GM12875 (cell line): ENCODE results near the gene UBR4.

Source experiments
- H3K4me3 ChIP-seq: one replicate; pipeline ENCODE4 v1.5.1; 2011; ENCODE audit warnings: low read depth, low read length, control low read depth
- CTCF ChIP-seq: IDR thresholded peaks from 2 replicates; pipeline ENCODE4 v1.5.1; 2011; ENCODE audit warnings: low read depth, mild to moderate bottlenecking, control low read depth, inconsistent platforms, low read length, moderate library complexity, borderline replicate concordance; ENCODE audit not compliant: insufficient read depth

The UBR4 gene

DNA sequence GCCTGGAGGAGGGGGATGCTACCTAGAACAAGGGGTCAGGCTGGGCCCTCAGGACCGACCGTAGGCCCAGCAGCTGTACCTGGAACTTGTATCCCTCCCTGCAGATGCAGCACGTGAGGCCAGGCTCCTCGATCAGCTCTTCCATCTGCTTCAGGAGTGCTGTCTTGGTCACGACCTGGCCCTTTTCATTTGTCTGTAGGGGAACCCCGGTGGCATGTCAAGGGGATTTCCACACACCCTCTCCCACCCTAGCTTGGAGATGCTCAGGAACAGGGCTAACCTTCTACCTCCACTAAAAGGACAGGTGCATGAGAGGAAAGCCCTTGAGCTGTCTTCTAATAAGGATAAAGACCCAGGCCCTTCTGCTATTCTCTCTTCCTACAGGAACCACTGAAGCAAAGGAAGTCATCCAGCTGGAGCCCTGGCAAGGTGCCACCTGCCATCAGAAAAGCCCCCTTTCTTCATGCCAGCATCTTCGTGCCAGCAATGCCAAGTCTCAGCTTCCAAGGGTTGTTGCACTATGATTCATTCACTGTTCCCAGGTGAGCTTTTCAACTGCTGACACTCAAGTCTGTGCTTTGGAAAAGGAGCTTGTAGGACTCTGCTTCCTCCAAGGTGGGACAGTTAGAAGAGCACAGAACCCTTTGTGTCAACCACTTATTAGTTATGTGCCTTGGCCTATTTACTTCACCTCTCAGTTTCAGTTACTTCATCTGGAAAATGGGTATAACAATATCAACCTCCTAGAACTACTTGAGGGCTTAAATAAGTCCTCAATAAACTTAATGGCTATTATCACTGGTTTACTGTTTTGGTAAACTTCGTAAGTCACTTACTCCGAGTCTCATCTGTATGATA lies 122.1 kb downstream of the UBR4 start:
- TF ChIP-seq CTCF: no peak
- no peak overlapping the region for H3K4me3 ChIP-seq

GRCh38 chr1:19087017-19087736 lies 122.9 kb downstream of the UBR4 start:
- no peak for TF ChIP-seq CTCF
- H3K4me3 ChIP-seq: no peak overlapping the region

DNA sequence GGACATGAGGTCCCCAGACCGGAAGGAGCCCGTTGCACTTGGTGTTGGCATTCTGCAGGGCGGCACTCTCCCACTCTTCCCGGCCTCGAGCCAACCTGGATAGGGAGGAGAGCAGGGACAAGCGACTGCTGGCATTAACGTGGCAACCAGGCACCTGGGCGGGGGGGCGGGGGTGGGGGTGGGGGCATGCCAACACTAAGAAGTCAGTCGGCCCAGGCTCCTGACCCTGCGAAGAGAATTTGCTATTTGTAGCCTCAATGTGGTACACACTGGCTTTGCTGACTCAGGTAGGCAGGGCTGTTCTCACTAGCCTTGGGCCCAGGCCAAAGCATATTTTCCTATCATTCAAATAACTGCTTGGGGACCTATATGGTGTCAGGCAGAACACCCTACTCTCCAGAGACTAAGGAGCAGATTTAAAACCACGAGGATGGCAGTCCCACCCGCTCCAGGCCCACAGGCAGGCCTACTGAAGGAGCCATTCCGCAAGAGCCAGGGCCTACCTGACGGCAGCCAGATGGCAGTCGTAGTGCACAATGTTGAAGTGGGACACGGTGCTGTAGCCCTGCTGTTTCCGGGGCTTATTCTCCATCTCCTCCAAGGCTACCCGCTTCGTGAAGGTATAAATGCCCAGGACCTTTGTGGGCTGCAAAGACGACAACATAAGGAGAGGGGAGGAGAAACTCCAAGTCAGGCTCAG lies 123.7 kb downstream of the UBR4 start:
- TF ChIP-seq CTCF: no peak
- H3K4me3 ChIP-seq: no peak overlapping the region

DNA sequence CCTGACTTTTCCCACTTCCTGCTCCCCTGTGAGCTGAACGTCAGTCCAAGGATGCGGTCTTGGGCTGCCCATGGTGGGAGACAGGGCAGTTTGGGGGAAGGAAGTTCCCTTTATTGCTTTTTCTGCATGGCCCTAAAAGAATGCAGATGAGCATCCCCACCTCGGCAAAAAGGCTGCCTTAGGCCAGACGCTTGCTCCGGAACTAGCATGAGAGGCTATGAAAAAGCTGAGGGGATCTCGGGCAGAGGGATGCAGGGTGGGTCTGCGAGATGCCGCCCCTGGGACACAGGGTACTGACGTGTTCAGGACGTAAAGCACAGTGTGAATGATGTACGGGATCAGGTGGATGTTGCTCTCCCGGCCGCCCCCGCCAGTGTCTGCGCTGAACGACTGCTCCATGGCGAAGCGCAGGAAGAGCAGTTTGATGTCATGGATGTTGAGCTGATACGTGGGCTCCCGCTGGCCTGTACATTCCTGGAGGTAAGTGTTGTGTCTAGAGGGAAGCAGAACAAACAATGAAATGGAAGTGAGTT lies 125.8 kb downstream of the UBR4 start:
- no peak for TF ChIP-seq CTCF
- no peak overlapping the region for H3K4me3 ChIP-seq

DNA sequence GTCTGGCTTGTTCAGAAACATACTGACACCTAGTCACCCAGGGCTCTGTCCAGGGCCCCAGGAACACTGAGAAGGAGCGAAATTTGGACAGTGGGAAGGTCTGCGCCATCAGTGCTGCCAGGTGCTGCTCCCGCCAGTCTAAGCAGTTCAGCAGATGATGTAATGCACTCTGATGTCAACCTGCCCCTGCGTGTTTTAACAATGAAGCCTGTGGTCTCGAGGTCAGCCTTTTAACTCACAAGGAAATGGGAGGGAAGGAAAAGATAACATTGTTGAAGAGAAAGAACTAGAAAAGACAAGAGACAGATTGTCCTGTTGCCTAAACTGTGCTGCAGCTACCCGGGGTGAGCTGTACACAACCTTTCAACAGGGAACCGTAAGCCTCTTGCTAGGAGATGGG lies 127.0 kb downstream of the UBR4 start:
- H3K4me3 ChIP-seq: no peak overlapping the region
- TF ChIP-seq CTCF: no peak

- no peak overlapping the region for H3K4me3 ChIP-seq
- TF ChIP-seq CTCF: no peak
These were observed 128.7 kb downstream of the UBR4 start for GRCh38 chr1:19081218-19081893.
